HG03064 (cell line): ENCODE measurements around the gene EDNRA.
"Not testable (repeated sequence)": the region's sequence is repeated elsewhere in the genome, so short reads cannot be mapped to it uniquely, and the experiment has no call there.

ENCODE experiments used
- ATAC-seq: cut with Tn5 transposase; IDR thresholded peaks from one replicate; pipeline ENCODE4 v1.9.1; 2021; ENCODE audit warnings: low read depth; ENCODE audit not compliant: unreplicated experiment

EDNRA gene

GRCh38 chr4:147480891-147481576, at the start of gene EDNRA:
Gene EDNRA, plus strand, starts transcription at chr4:147481097. Its CDS starts 4,585 bp downstream, at chr4:147485682.
- ATAC-seq: no peak

- not testable (repeated sequence) for ATAC-seq
These were observed 46.5 kb upstream of the EDNRA start for GRCh38 chr4:147434370-147434769.

- ATAC-seq: no peak
These were observed 40.5 kb upstream of the EDNRA start for GRCh38 chr4:147440442-147440841.

- no peak for ATAC-seq
These were observed 33.1 kb upstream of the EDNRA start for GRCh38 chr4:147447786-147448185.

- no peak for ATAC-seq
These were observed 27.2 kb upstream of the EDNRA start for GRCh38 chr4:147453561-147454141.

GRCh38 chr4:147456706-147457105, 24.2 kb upstream of the EDNRA start:
- ATAC-seq: no peak

- no peak for ATAC-seq
These were observed 19.7 kb upstream of the EDNRA start for GRCh38 chr4:147461161-147461560.

- ATAC-seq: no peak
These were observed 17.8 kb upstream of the EDNRA start for GRCh38 chr4:147463065-147463464.

GRCh38 chr4:147465461-147465860, 15.4 kb upstream of the EDNRA start:
- no peak for ATAC-seq

GRCh38 chr4:147477439-147477838, 3.5 kb upstream of the EDNRA start:
- no peak for ATAC-seq

GRCh38 chr4:147479376-147479775, 1.5 kb upstream of the EDNRA start:
- ATAC-seq: no peak

- no peak for ATAC-seq
These were observed 1.1 kb upstream of the EDNRA start for GRCh38 chr4:147479786-147480185.

- ATAC-seq: no peak
These were observed 401 bp upstream of the EDNRA start for GRCh38 chr4:147480502-147480890.

GRCh38 chr4:147481577-147482109, 746 bp downstream of the EDNRA start:
- no peak for ATAC-seq

GRCh38 chr4:147482281-147482680, 1.4 kb downstream of the EDNRA start:
- no peak for ATAC-seq

- no peak for ATAC-seq
These were observed 4.3 kb downstream of the EDNRA start for GRCh38 chr4:147485167-147485566.

- ATAC-seq: no peak
These were observed 6.7 kb downstream of the EDNRA start for GRCh38 chr4:147487616-147488015.

GRCh38 chr4:147488556-147488955, 7.7 kb downstream of the EDNRA start:
- ATAC-seq: no peak

- ATAC-seq: no peak
These were observed 10.2 kb downstream of the EDNRA start for GRCh38 chr4:147491086-147491485.

- ATAC-seq: no peak
These were observed 11.4 kb downstream of the EDNRA start for GRCh38 chr4:147492306-147492705.

GRCh38 chr4:147492761-147493160, 11.9 kb downstream of the EDNRA start:
- no peak for ATAC-seq

GRCh38 chr4:147493307-147493706, 12.4 kb downstream of the EDNRA start:
- ATAC-seq: no peak
